Upper lobe of left lung (tissue), 6 donors: ENCODE data around the gene KCNQ1OT1. TPM values are rescaled to one million over a fixed set of nuclear protein-coding genes. Genes with fewer than 3 reads are reported as not detected.

Experiments used
- ATAC-seq, 2 donors: fragments of 200-7000 bp; cut with Tn5 transposase; one replicate each; pipeline ENCODE4 v1.9.1; 2022; ENCODE audit warnings: mild to moderate bottlenecking in 2 of 2, moderate library complexity in 2 of 2; ENCODE audit not compliant: low FRiP score in 2 of 2
- DNase-seq, 2 donors: peaks; one replicate each; pipeline ENCODE4 v3.0.0-alpha.2; 2019 to 2020
- H3K27ac ChIP-seq, 4 donors: fragments of 200-600 bp; sonication (generic); one replicate each; pipeline ENCODE4 v1.5.1; 2016 to 2019
- H3K27me3 ChIP-seq, 4 donors: fragments of 200-600 bp; sonication (generic); one replicate each; pipeline ENCODE4 v1.5.1; 2017 to 2019
- H3K36me3 ChIP-seq, 4 donors: fragments of 200-600 bp; sonication (generic); one replicate each; pipeline ENCODE4 v1.5.1; 2016 to 2019
- H3K4me1 ChIP-seq, 4 donors: fragments of 200-600 bp; sonication (generic); one replicate each; pipeline ENCODE4 v1.5.1; 2018 to 2019
- H3K4me3 ChIP-seq, 4 donors: fragments of 200-600 bp; sonication (generic); one replicate each; pipeline ENCODE4 v1.5.1; 2017 to 2019; ENCODE audit warnings: mild to moderate bottlenecking in 2 of 4, moderate library complexity in 1 of 4
- H3K9me3 ChIP-seq, 4 donors: fragments of 200-600 bp; sonication (generic); one replicate each; pipeline ENCODE4 v1.5.1; 2018 to 2019
- CTCF ChIP-seq, 6 experiments: fragments of 450-650 bp in 4 of 6; fragments of 200-600 bp in 2 of 6; sonication (generic) in 2 of 6; IDR thresholded peaks; one replicate each; pipeline ENCODE4 v1.5.1; 2016 to 2019; ENCODE audit warnings: antibody characterized with exemption in 6 of 6
- EP300 ChIP-seq, 4 donors: sonication (generic); formaldehyde crosslinking; IDR thresholded peaks; one replicate each; pipeline ENCODE4 v1.5.1; 2017; ENCODE audit warnings: antibody characterized with exemption in 4 of 4, control low read depth in 2 of 4
- POLR2A ChIP-seq, 4 donors: fragments of 450-650 bp; IDR thresholded peaks; one replicate each; pipeline ENCODE4 v1.5.1; 2016 to 2017; ENCODE audit warnings: antibody characterized with exemption in 4 of 4, mild to moderate bottlenecking in 2 of 4
- POLR2AphosphoS5 ChIP-seq, 2 donors: sonication (generic); formaldehyde crosslinking; IDR thresholded peaks; one replicate each; pipeline ENCODE4 v1.5.1; 2017; ENCODE audit warnings: antibody characterized with exemption in 2 of 2
- WGBS, 2 donors: methylation state at CpG; one replicate each; pipeline ENCODE4 v1.1.5; 2017 to 2018; 5-methylcytosine and 5-hydroxymethylcytosine counted together
- total RNA-seq, 6 donors: library from RNA; depleted of rRNA in 4 of 6; stranded (reverse); fragments of >200 nt in 4 of 6; gene quantifications; one replicate each; pipeline versions ENCODE4 v1.1.0 to v1.2.1, GENCODE V29; 2016 to 2021
- donor health status: DM: no; HTN: no; CAD: no; lungs with moderate emphysema.
- donor health status: DM: no; HTN: yes; CAD: no; lungs with severe emphysema.

Gene KCNQ1OT1
- 1 to 10 TPM; 1.1 to 6.3 (median 4.1) TPM for total RNA-seq

GRCh38 chr11:2699531-2700414, at the start of gene KCNQ1OT1:
KCNQ1OT1 (minus strand) TSS chr11:2699994.
- Histone ChIP-seq H3K27ac (peak within 1 kb of the TSS; percentile 94 to 97 (median 94)), H3K27me3 (no peaks in the 10 kb centered on the region), H3K4me1 (peaks cover 3 to 14% (median 7%) of the 10 kb centered on the region in 4 donors), H3K36me3 (no peaks in the 10 kb centered on the region), H3K4me3 (peak within 1 kb of the TSS; percentile 55 to 74 (median 62)), H3K9me3 (no peaks in the 10 kb centered on the region)
- peak; percentile 94 to 96 for ATAC-seq
- TF ChIP-seq POLR2A (IDR thresholded peaks at IDR 0.05) (peak; percentile 20 to 98 (median 93)), POLR2AphosphoS5 (IDR thresholded peaks at IDR 0.05) (peak; percentile 80 to 97), EP300 (IDR thresholded peaks at IDR 0.05) (no peak)
- 49 to 78% methylated on average over 36 to 63 of the region's 98 CpGs for WGBS, 2 donors
- peak; percentile 90 to 96 for DNase-seq

- no peaks in the 10 kb centered on the region for H3K9me3 ChIP-seq
- DNase-seq, result peak in 1 of 2 donors; percentile 37
- H3K4me1 ChIP-seq, result no peaks in the 10 kb centered on the region
- no peaks in the 10 kb centered on the region for H3K36me3 ChIP-seq
- ATAC-seq, result no peak
- no peak overlapping the region for H3K4me3 ChIP-seq
- H3K27ac ChIP-seq, result no peak overlapping the region
- TF ChIP-seq POLR2AphosphoS5 (IDR thresholded peaks at IDR 0.05) (no peak), POLR2A (IDR thresholded peaks at IDR 0.05) (no peak)
- 89 to 93% methylated on average over 15 to 17 of the region's 17 CpGs for WGBS, 2 donors
- no peaks in the 10 kb centered on the region for H3K27me3 ChIP-seq
Observed at GRCh38 chr11:2748814-2749554, 49.2 kb upstream of the KCNQ1OT1 start.

- DNase-seq, result peak in 1 of 2 donors; percentile 50
- no peak overlapping the region for H3K27ac ChIP-seq
- 96 to 100% methylated on average over 1 to 6 of the region's 11 CpGs for WGBS, 2 donors
Observed at GRCh38 chr11:2748061-2748813, 48.4 kb upstream of the KCNQ1OT1 start.

GRCh38 chr11:2747248-2748027, 47.6 kb upstream of the KCNQ1OT1 start:
- 84 to 94% methylated on average over 10 to 16 of the region's 16 CpGs for WGBS, 2 donors

More at GRCh38 chr11:2748061-2748813, 48.4 kb upstream of the KCNQ1OT1 start:
- no peak for ATAC-seq
- H3K4me3 ChIP-seq, result no peak overlapping the region
- no peaks in the 10 kb centered on the region for H3K27me3 ChIP-seq
- H3K9me3 ChIP-seq, result no peaks in the 10 kb centered on the region
- H3K36me3 ChIP-seq, result no peaks in the 10 kb centered on the region
- no peaks in the 10 kb centered on the region for H3K4me1 ChIP-seq
- TF ChIP-seq EP300 (IDR thresholded peaks at IDR 0.05), result no peak
- TF ChIP-seq POLR2AphosphoS5 (IDR thresholded peaks at IDR 0.05), result no peak
- TF ChIP-seq POLR2A (IDR thresholded peaks at IDR 0.05), result no peak
- TF ChIP-seq CTCF (IDR thresholded peaks at IDR 0.05), result no peak

More at GRCh38 chr11:2747248-2748027, 47.6 kb upstream of the KCNQ1OT1 start:
- TF ChIP-seq POLR2AphosphoS5 (IDR thresholded peaks at IDR 0.05), result no peak
- TF ChIP-seq EP300 (IDR thresholded peaks at IDR 0.05), result no peak
- TF ChIP-seq POLR2A (IDR thresholded peaks at IDR 0.05), result no peak
- no peak for TF ChIP-seq CTCF (IDR thresholded peaks at IDR 0.05)
- DNase-seq (peak in 1 of 2 donors; percentile 38), ATAC-seq (no peak)
- no peak overlapping the region for H3K27ac ChIP-seq
- no peaks in the 10 kb centered on the region for H3K36me3 ChIP-seq
- no peak overlapping the region for H3K4me3 ChIP-seq
- no peaks in the 10 kb centered on the region for H3K27me3 ChIP-seq
- no peaks in the 10 kb centered on the region for H3K4me1 ChIP-seq
- no peaks in the 10 kb centered on the region for H3K9me3 ChIP-seq
